ENCODE measurements around the gene ADH5. TPM values are rescaled to one million over a fixed set of nuclear protein-coding genes. Genes with fewer than 3 reads are reported as not detected.
A peak's percentile ranks its signal among the peaks of the same experiment; 100 is the strongest.

The ADH5 gene
- total and polyA plus RNA-seq, 8 donors: 33.3 to 57.1 (median 45.7) TPM

DNA sequence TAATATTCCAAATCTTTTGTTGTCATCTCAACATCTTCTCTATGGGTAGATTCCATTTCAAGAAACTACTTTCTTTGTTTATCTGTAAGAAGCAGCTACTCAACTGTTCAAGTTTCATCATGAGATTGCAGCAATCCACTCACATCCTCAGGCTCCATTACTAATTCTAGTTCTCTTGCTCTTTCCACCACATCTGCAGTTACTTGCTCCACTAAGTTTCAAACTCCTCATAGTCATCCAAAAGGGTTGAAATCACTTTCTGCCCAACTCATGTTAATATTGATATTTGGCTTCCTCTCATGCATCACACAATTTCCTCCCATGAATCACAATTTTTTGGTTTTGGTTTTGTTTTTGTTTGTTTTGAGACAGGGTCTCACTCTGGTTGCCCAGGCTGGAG is 35.7 kb downstream of the ADH5 start:
- TF ChIP-seq, protein P1, sequence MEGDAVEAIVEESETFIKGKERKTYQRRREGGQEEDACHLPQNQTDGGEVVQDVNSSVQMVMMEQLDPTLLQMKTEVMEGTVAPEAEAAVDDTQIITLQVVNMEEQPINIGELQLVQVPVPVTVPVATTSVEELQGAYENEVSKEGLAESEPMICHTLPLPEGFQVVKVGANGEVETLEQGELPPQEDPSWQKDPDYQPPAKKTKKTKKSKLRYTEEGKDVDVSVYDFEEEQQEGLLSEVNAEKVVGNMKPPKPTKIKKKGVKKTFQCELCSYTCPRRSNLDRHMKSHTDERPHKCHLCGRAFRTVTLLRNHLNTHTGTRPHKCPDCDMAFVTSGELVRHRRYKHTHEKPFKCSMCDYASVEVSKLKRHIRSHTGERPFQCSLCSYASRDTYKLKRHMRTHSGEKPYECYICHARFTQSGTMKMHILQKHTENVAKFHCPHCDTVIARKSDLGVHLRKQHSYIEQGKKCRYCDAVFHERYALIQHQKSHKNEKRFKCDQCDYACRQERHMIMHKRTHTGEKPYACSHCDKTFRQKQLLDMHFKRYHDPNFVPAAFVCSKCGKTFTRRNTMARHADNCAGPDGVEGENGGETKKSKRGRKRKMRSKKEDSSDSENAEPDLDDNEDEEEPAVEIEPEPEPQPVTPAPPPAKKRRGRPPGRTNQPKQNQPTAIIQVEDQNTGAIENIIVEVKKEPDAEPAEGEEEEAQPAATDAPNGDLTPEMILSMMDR (IDR thresholded peaks at IDR 0.05): no peak
- intact Hi-C loops (cut with DNase I): no loop called here
- Histone ChIP-seq H3K27ac (no peak overlapping the region), H3K27me3 (no peaks in the 10 kb centered on the region), H3K4me1 (no peaks in the 10 kb centered on the region), H3K4me3 (no peak overlapping the region), H3K9me3 (no peaks in the 10 kb centered on the region), H3K36me3 (no peaks in the 10 kb centered on the region)
- FAIRE-seq (no peak), DNase-seq (no peak), ATAC-seq (no peak)

DNA sequence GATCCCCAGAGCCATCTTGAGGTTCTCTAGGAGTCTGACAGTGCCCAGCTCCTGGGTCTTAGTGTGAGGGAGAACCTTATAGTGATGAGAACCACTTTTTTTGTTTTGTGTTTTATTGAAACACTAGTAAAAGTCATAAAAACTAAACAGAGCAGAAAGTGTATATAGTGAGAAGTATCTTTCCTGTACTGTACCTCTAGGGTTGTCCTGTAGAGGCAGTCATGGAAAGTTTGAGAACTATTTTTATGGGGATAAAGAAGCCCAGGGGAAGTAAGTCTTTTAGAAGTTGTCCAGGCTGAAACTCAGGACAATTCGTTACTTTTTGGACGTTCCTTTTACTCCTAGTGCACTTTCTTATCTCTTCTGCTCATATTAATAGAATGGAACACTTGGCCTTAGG is 40.9 kb downstream of the ADH5 start:
- ATAC-seq (no peak), FAIRE-seq (no peak)
- intact Hi-C loops (cut with DNase I): no loop called here

DNA sequence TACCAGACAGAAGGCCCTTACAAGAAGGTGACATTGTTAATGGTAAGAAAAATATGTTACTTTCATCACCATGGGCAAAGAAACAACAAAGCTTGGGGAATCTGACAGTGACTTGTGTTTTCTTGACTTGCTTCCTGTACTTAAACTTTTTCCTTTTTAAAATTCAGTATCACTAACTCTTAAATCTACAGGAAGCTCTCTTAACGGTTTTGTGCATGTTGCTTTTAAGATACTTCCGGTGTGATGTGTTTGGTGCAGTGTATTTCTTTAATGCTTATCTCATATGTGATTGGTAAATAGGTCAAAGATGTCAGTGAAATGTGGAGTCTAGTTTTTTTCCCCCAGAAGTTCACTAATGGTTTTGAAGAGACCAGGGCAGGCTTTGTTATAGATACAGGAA is 45.2 kb downstream of the ADH5 start:
- H3K4me1 ChIP-seq: no peaks in the 10 kb centered on the region
- DNase-seq: no peak
- intact Hi-C loops (cut with DNase I): no loop called here
- H3K27me3 ChIP-seq: no peaks in the 10 kb centered on the region
- H3K9me3 ChIP-seq: no peaks in the 10 kb centered on the region
- no peak for FAIRE-seq
- no peak overlapping the region for H3K27ac ChIP-seq
- WGBS, 2 donors: 55 to 70% methylated on average over 2 of the region's 2 CpGs
- no peak overlapping the region for H3K4me3 ChIP-seq
- TF ChIP-seq, protein P1 (IDR thresholded peaks at IDR 0.05): no peak
- no peaks in the 10 kb centered on the region for H3K36me3 ChIP-seq
- ATAC-seq: no peak

More for the DNA sequence above, 40.9 kb downstream of the ADH5 start:
- H3K9me3 ChIP-seq: no peaks in the 10 kb centered on the region
- no peaks in the 10 kb centered on the region for H3K4me1 ChIP-seq
- H3K27me3 ChIP-seq: no peaks in the 10 kb centered on the region
- 89% methylated on average over 2 of the region's 2 CpGs for WGBS, 2 donors
- H3K4me3 ChIP-seq: no peak overlapping the region
- no peak for DNase-seq
- TF ChIP-seq, protein P1 (IDR thresholded peaks at IDR 0.05): no peak
- H3K27ac ChIP-seq: no peak overlapping the region
- no peaks in the 10 kb centered on the region for H3K36me3 ChIP-seq

DNA sequence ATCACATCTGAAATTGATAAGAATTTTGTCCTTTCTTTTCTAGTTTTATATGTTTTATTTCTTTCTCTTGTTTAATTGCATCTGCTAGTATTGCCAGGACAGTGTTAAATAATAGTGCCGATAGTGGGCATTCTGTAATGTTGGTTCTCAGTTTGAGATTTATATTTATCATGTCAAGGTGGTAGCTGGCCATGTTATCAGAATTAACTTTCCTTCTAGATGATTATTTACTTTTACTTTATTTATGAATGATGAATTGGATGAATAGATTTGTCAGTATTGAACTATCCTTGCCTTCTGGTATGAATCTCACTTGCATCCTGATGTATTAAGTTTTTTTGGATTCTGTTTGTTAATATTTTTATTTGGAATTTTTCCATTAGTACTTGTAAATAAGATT is 50.4 kb downstream of the ADH5 start:
- H3K4me1 ChIP-seq: no peaks in the 10 kb centered on the region
- H3K27ac ChIP-seq: no peak overlapping the region
- FAIRE-seq (peak; percentile 60), ATAC-seq (no peak), DNase-seq (no peak)
- intact Hi-C loops (cut with DNase I): no loop called here
- H3K9me3 ChIP-seq: no peaks in the 10 kb centered on the region
- 100% methylated on average over 1 of the region's 1 CpG for WGBS, 2 donors
- TF ChIP-seq, protein P1 (IDR thresholded peaks at IDR 0.05): no peak
- no peak overlapping the region for H3K4me3 ChIP-seq
- H3K27me3 ChIP-seq: no peaks in the 10 kb centered on the region
- no peaks in the 10 kb centered on the region for H3K36me3 ChIP-seq

DNA sequence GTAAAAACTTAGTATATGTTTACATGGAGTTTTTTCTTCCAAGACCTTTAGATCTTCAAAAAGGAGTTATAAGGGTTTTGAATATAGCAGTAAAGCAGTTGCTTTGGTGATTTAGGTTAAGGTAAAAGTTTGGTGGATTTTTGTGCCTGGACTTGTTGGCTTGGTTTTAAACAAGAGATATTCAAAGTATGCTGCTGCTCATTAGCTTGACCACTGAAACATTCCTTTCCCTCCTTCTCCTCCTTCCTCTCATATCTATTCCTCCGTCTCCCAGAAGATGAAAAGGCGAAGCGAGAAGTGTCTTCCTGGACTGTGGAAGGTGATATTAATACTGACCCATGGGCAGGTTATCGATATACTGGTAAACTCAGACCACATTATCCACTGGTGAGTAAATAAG is 54.6 kb downstream of the ADH5 start:
- no peak for FAIRE-seq
- Histone ChIP-seq H3K27ac (no peak overlapping the region), H3K36me3 (no peaks in the 10 kb centered on the region), H3K27me3 (no peaks in the 10 kb centered on the region), H3K4me3 (no peak overlapping the region), H3K4me1 (no peaks in the 10 kb centered on the region), H3K9me3 (no peaks in the 10 kb centered on the region)
- intact Hi-C loops (cut with DNase I): no loop called here
- 98% methylated on average over 4 of the region's 4 CpGs for WGBS, 2 donors
- no peak for DNase-seq
- ATAC-seq: no peak
- TF ChIP-seq, protein P1 (IDR thresholded peaks at IDR 0.05): no peak

All from pancreas (tissue), 10 donors.